WTC11 (cell line): ENCODE results near the gene CCR9. TPM values are rescaled to one million over a fixed set of nuclear protein-coding genes. Genes with fewer than 3 reads are reported as not detected.

ENCODE experiments used
- ATAC-seq: fragments of 200-7000 bp; cut with Tn5 transposase; 2 replicates; pipeline ENCODE4 v1.10.0; 2021; ENCODE audit warnings: mild to moderate bottlenecking, moderate library complexity
- CTCF ChIA-PET: fragments of 300-600 bp; sonication (Branson Sonifier 250); formaldehyde crosslinking; loops from one replicate; lab custom pipeline; 2021; ENCODE audit warnings: antibody characterized with exemption; lab: Charles Lee
- POLR2A ChIA-PET: fragments of 350-600 bp; sonication (Branson Sonifier 250); formaldehyde crosslinking; loops from one replicate; lab custom pipeline; 2021; ENCODE audit warnings: antibody characterized with exemption; lab: Charles Lee
- DNase-seq: peaks from one replicate; pipeline ENCODE4 v3.0.0; 2021; ENCODE audit warnings: low spot score
- H3K27ac Mint-ChIP-seq: 2 replicates; pipeline ENCODE4 v1.8.0; 2021; ENCODE audit warnings: mixed read lengths
- H3K27me3 Mint-ChIP-seq: 2 replicates; pipeline ENCODE4 v1.8.0; 2021; ENCODE audit warnings: low read depth, mild to moderate bottlenecking, moderate library complexity, mixed read lengths
- H3K36me3 Mint-ChIP-seq: 2 replicates; pipeline ENCODE4 v1.8.0; 2021; ENCODE audit warnings: mixed read lengths
- H3K4me1 Mint-ChIP-seq: 2 replicates; pipeline ENCODE4 v1.8.0; 2022; ENCODE audit warnings: mixed read lengths
- H3K4me3 Mint-ChIP-seq: 2 replicates; pipeline ENCODE4 v1.8.0; 2021; ENCODE audit warnings: mild to moderate bottlenecking, moderate library complexity, mixed read lengths
- H3K9me3 Mint-ChIP-seq: 2 replicates; pipeline ENCODE4 v1.8.0; 2021; ENCODE audit warnings: mixed read lengths
- AFF4 ChIP-seq: sonication (generic); formaldehyde crosslinking; IDR thresholded peaks from 2 replicates; pipeline ENCODE4 v1.8.1; 2023; ENCODE audit warnings: mild to moderate bottlenecking, missing genetic modification reagents, borderline replicate concordance
- CREM ChIP-seq: sonication (generic); formaldehyde crosslinking; IDR thresholded peaks from 2 replicates; pipeline ENCODE4 v1.8.1; 2022; ENCODE audit warnings: mild to moderate bottlenecking, missing genetic modification reagents, moderate library complexity
- CTCF ChIP-seq: fragments of 200-600 bp; IDR thresholded peaks from 2 replicates; pipeline ENCODE4 v1.8.0; 2022; ENCODE audit warnings: antibody characterized with exemption
- ETV6 ChIP-seq: sonication (generic); formaldehyde crosslinking; IDR thresholded peaks from 2 replicates; pipeline ENCODE4 v1.8.1; 2022; ENCODE audit warnings: mild to moderate bottlenecking, missing genetic modification reagents
- FOXJ3 ChIP-seq: sonication (generic); formaldehyde crosslinking; IDR thresholded peaks from 2 replicates; pipeline ENCODE4 v1.9.0; 2021; ENCODE audit warnings: missing genetic modification reagents, mild to moderate bottlenecking, borderline replicate concordance
- FOXP4 ChIP-seq: sonication (generic); formaldehyde crosslinking; IDR thresholded peaks from 2 replicates; pipeline ENCODE4 v1.8.0; 2022; ENCODE audit warnings: mild to moderate bottlenecking, missing genetic modification reagents
- MAX ChIP-seq: sonication (generic); formaldehyde crosslinking; IDR thresholded peaks from 2 replicates; pipeline ENCODE4 v1.8.0; 2022; ENCODE audit warnings: mild to moderate bottlenecking, missing genetic modification reagents
- NFE2L1 ChIP-seq: sonication (generic); formaldehyde crosslinking; IDR thresholded peaks from 2 replicates; pipeline ENCODE4 v1.8.1; 2023; ENCODE audit warnings: missing genetic modification reagents
- NR3C1 ChIP-seq: sonication (generic); formaldehyde crosslinking; conservative IDR thresholded peaks from 2 replicates; pipeline ENCODE4 v1.8.1; 2023; ENCODE audit warnings: low read depth, mild to moderate bottlenecking, missing genetic modification reagents
- SMAD3 ChIP-seq: sonication (generic); formaldehyde crosslinking; IDR thresholded peaks from 2 replicates; pipeline ENCODE4 v1.8.0; 2022; ENCODE audit warnings: missing genetic modification reagents, mild to moderate bottlenecking, borderline replicate concordance
- SOX15 ChIP-seq: fragments of 250-450 bp; sonication (Bioruptor Pico); IDR thresholded peaks from 2 replicates; pipeline ENCODE4 v1.9.0; 2021; ENCODE audit warnings: mild to moderate bottlenecking
- TEAD1 ChIP-seq: sonication (generic); formaldehyde crosslinking; IDR thresholded peaks from 2 replicates; pipeline ENCODE4 v1.8.0; 2022; ENCODE audit warnings: mild to moderate bottlenecking, missing genetic modification reagents
- TP53 ChIP-seq: sonication (generic); formaldehyde crosslinking; IDR thresholded peaks from 2 replicates; pipeline ENCODE4 v1.8.1; 2023; ENCODE audit warnings: mild to moderate bottlenecking, missing genetic modification reagents
- USF2 ChIP-seq: sonication (generic); formaldehyde crosslinking; IDR thresholded peaks from 2 replicates; pipeline ENCODE4 v1.8.1; 2023; ENCODE audit warnings: mild to moderate bottlenecking, missing genetic modification reagents, moderate library complexity
- ZSCAN18 ChIP-seq: fragments of 250-450 bp; sonication (Bioruptor Pico); IDR thresholded peaks from 2 replicates; pipeline ENCODE4 v2.1.2; 2022; ENCODE audit warnings: mild to moderate bottlenecking, moderate library complexity
- total RNA-seq: library from RNA; stranded (reverse); gene quantifications from 3 replicates; pipeline ENCODE4 v1.2.3, GENCODE V29; 2021

Gene CCR9
- total RNA-seq, 1 experiment from 2014 or later: not detected

- TF ChIP-seq ZSCAN18 (CRISPR knock-in tag) (no peak), TP53 (CRISPR knock-in tag) (no peak), CREM (CRISPR knock-in tag) (no peak), NR3C1 (no peak), SMAD3 (CRISPR knock-in tag) (no peak), ETV6 (no peak), AFF4 (CRISPR knock-in tag) (no peak), FOXP4 (CRISPR knock-in tag) (no peak), CTCF (no peak), USF2 (CRISPR knock-in tag) (no peak)
Observed at GRCh38 chr3:45878124-45878523, 8.2 kb upstream of the CCR9 start (continued).

- ChIA-PET CTCF (no interaction called here), POLR2A (no interaction called here)
- H3K27me3 Mint-ChIP-seq: peaks cover 7% of the 10 kb centered on the region
- H3K4me1 Mint-ChIP-seq: peaks cover 2% of the 10 kb centered on the region
- H3K9me3 Mint-ChIP-seq: no peaks in the 10 kb centered on the region
- TF ChIP-seq TEAD1 (CRISPR knock-in tag): no peak
- H3K4me3 Mint-ChIP-seq: no peak overlapping the region
- ATAC-seq: no peak
- H3K36me3 Mint-ChIP-seq: no peaks in the 10 kb centered on the region
- no peak for DNase-seq
- no peak overlapping the region for H3K27ac Mint-ChIP-seq
Observed at GRCh38 chr3:45880725-45881077, 5.6 kb upstream of the CCR9 start.

GRCh38 chr3:45881078-45882022, 5.0 kb upstream of the CCR9 start:
- Mint-ChIP-seq H3K4me1 (peaks cover 8% of the 10 kb centered on the region), H3K27ac (no peak overlapping the region), H3K4me3 (no peak overlapping the region), H3K27me3 (peaks cover 7% of the 10 kb centered on the region), H3K9me3 (no peaks in the 10 kb centered on the region), H3K36me3 (no peaks in the 10 kb centered on the region)
- POLR2A ChIA-PET: no interaction called here
- TF ChIP-seq NFE2L1 (CRISPR knock-in tag) (no peak), MAX (CRISPR knock-in tag) (no peak), SOX15 (CRISPR knock-in tag) (no peak), TEAD1 (CRISPR knock-in tag) (no peak), FOXJ3 (CRISPR knock-in tag) (no peak)
- CTCF ChIA-PET: interaction anchor here (0.9 kb wide), 1 partner anchor 49 kb away, joined by 3 read pairs; no protein-coding TSS in a partner anchor
- ATAC-seq (no peak), DNase-seq (no peak)
